ENCODE measurements around the gene RAD21L1. TPM values are rescaled to one million over a fixed set of nuclear protein-coding genes. Genes with fewer than 3 reads are reported as not detected.

The RAD21L1 gene
- total RNA-seq, 2 donors from 2014 or later = not detected

- no peak for ATAC-seq
- DNase-seq = no peak
- intact Hi-C loops (cut with DNase I, micrococcal nuclease) = no loop called here
Observed at GRCh38 chr20:1197801-1198200, 28.0 kb upstream of the RAD21L1 start.

GRCh38 chr20:1198751-1199150 is 27.1 kb upstream of the RAD21L1 start:
- no peak for ATAC-seq
- intact Hi-C loops (cut with DNase I, micrococcal nuclease) = no loop called here
- DNase-seq = no peak

- intact Hi-C loops (cut with DNase I, micrococcal nuclease) = no loop called here
Observed at GRCh38 chr20:1199212-1199873, 26.5 kb upstream of the RAD21L1 start.

GRCh38 chr20:1199964-1200363 is 25.9 kb upstream of the RAD21L1 start:
- DNase-seq = no peak
- no peak for ATAC-seq
- intact Hi-C loops (cut with DNase I, micrococcal nuclease) = loop anchor here in 1 of 2 donors (10.0 kb wide), 1 partner anchor 95 kb away; no protein-coding TSS in a partner anchor

More at GRCh38 chr20:1199212-1199873, 26.5 kb upstream of the RAD21L1 start:
- ATAC-seq = no peak
- no peak for DNase-seq

GRCh38 chr20:1202762-1203504 is 22.9 kb upstream of the RAD21L1 start, which contains the start of gene C20orf202:
Gene C20orf202, plus strand, starts transcription at chr20:1203454. Its CDS starts 132 bp downstream, at chr20:1203586.
- ATAC-seq (peak; percentile 59), DNase-seq (no peak)
- intact Hi-C loops (cut with DNase I, micrococcal nuclease) = loop anchor here in 1 of 2 donors (10.0 kb wide), 1 partner anchor 98 kb away; no protein-coding TSS in a partner anchor

- ATAC-seq (peak; percentile 81), DNase-seq (no peak)
- intact Hi-C loops (cut with DNase I, micrococcal nuclease) = loop anchor here in 1 of 2 donors (10.0 kb wide), 1 partner anchor 99 kb away; no protein-coding TSS in a partner anchor
Observed at GRCh38 chr20:1203630-1204029, 22.2 kb upstream of the RAD21L1 start.

GRCh38 chr20:1204113-1204512 is 21.7 kb upstream of the RAD21L1 start:
- ATAC-seq (peak; percentile 93), DNase-seq (no peak)
- intact Hi-C loops (cut with DNase I, micrococcal nuclease) = loop anchor here in 1 of 2 donors (10.0 kb wide), 1 partner anchor 99 kb away; no protein-coding TSS in a partner anchor

GRCh38 chr20:1204576-1204975 is 21.3 kb upstream of the RAD21L1 start:
- intact Hi-C loops (cut with DNase I, micrococcal nuclease) = loop anchor here in 1 of 2 donors (10.0 kb wide), 1 partner anchor 100 kb away; no protein-coding TSS in a partner anchor
- no peak for DNase-seq
- no peak for ATAC-seq

- no peak for DNase-seq
- no peak for ATAC-seq
- intact Hi-C loops (cut with DNase I, micrococcal nuclease) = loop anchor here in 1 of 2 donors (10.0 kb wide), 1 partner anchor 101 kb away; no protein-coding TSS in a partner anchor
Observed at GRCh38 chr20:1205802-1206201, 20.0 kb upstream of the RAD21L1 start.

GRCh38 chr20:1206366-1207148 is 19.3 kb upstream of the RAD21L1 start:
- intact Hi-C loops (cut with DNase I, micrococcal nuclease) = loop anchor here in 1 of 2 donors (10.0 kb wide), 1 partner anchor 102 kb away; no protein-coding TSS in a partner anchor
- DNase-seq (no peak), ATAC-seq (no peak)

- no peak for ATAC-seq
- intact Hi-C loops (cut with DNase I, micrococcal nuclease) = loop anchor here in 1 of 2 donors (10.0 kb wide), 1 partner anchor 103 kb away; no protein-coding TSS in a partner anchor
- no peak for DNase-seq
Observed at GRCh38 chr20:1207293-1207878, 18.5 kb upstream of the RAD21L1 start.

- DNase-seq = no peak
- no peak for ATAC-seq
- intact Hi-C loops (cut with DNase I, micrococcal nuclease) = loop anchor here in 1 of 2 donors (5.0 to 10.0 kb wide), 2 partner anchors 105 to 392 kb away; no protein-coding TSS in a partner anchor
Observed at GRCh38 chr20:1209447-1210387, 16.1 kb upstream of the RAD21L1 start.

- no peak for ATAC-seq
- DNase-seq = no peak
- intact Hi-C loops (cut with DNase I, micrococcal nuclease) = loop anchor here in 1 of 2 donors (5.0 kb wide), 1 partner anchor 393 kb away; no protein-coding TSS in a partner anchor
Observed at GRCh38 chr20:1210501-1210900, 15.3 kb upstream of the RAD21L1 start.

GRCh38 chr20:1212023-1212422 is 13.8 kb upstream of the RAD21L1 start:
- intact Hi-C loops (cut with DNase I, micrococcal nuclease) = loop anchor here in 1 of 2 donors (5.0 kb wide), 1 partner anchor 395 kb away; no protein-coding TSS in a partner anchor
- no peak for DNase-seq
- ATAC-seq = no peak

- peak; percentile 98 for ATAC-seq
Observed at GRCh38 chr20:1212607-1213396, 13.0 kb upstream of the RAD21L1 start.

GRCh38 chr20:1214838-1215261 is 11.0 kb upstream of the RAD21L1 start:
- intact Hi-C loops (cut with DNase I, micrococcal nuclease) = loop anchor here in 1 of 2 donors (5.0 kb wide), 1 partner anchor 398 kb away; no protein-coding TSS in a partner anchor
- DNase-seq (no peak), ATAC-seq (no peak)

More at GRCh38 chr20:1212607-1213396, 13.0 kb upstream of the RAD21L1 start:
- DNase-seq = peak; percentile 60 to 76
- intact Hi-C loops (cut with DNase I, micrococcal nuclease) = loop anchor here in 1 of 2 donors (5.0 kb wide), 1 partner anchor 396 kb away; no protein-coding TSS in a partner anchor

Data from left colon (tissue), 2 donors.